ENCODE data around the gene NPIPA8. TPM values are rescaled to one million over a fixed set of nuclear protein-coding genes. Genes with fewer than 3 reads are reported as not detected.
"Not testable (repeated sequence)": the region's sequence is repeated elsewhere in the genome, so short reads cannot be mapped to it uniquely, and the experiment has no call there.

Gene NPIPA8
- total RNA-seq, 1 experiment from 2014 or later = not detected

- H3K9me3 Mint-ChIP-seq (ENCODE audit: low read depth, unreplicated experiment); H3K27me3 Mint-ChIP-seq (ENCODE audit: unreplicated experiment); H3K4me1 Mint-ChIP-seq (ENCODE audit: low read depth, unreplicated experiment); BruUV-seq (replicated peaks); CTCF ChIA-PET; DNase-seq; intact Hi-C loops (cut with micrococcal nuclease; ENCODE audit: unreplicated experiment); H3K36me3 Mint-ChIP-seq (ENCODE audit: insufficient read depth, unreplicated experiment); H3K4me3 Mint-ChIP-seq (ENCODE audit: low read depth, unreplicated experiment); H3K27ac Mint-ChIP-seq (ENCODE audit: unreplicated experiment): not testable (repeated sequence)
Observed at GRCh38 chr16:18339210-18339609, 2.7 kb upstream of the NPIPA8 start.

DNA sequence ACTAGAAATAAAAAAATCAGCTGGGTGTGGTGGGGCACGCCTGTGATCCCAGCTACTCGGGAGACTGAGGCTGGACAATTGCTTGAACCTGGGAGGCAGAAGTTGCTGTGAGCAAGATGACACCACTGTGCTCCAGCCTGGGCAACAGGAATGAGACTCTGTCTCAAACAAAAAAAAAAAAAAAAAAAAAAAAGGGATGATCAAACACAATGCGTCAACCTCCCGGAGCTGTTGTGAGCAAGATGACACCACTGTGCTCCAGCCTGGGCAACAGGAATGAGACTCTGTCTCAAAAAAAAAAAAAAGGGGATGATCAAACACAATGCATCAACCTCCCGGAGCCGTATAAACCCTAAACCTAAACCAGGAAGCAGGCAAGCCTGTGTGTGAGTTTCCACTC is 24.7 kb downstream of the NPIPA8 start:
- CTCF ChIA-PET; H3K36me3 Mint-ChIP-seq (ENCODE audit: insufficient read depth, unreplicated experiment); H3K27me3 Mint-ChIP-seq (ENCODE audit: unreplicated experiment); H3K4me1 Mint-ChIP-seq (ENCODE audit: low read depth, unreplicated experiment); intact Hi-C loops (cut with micrococcal nuclease; ENCODE audit: unreplicated experiment); H3K9me3 Mint-ChIP-seq (ENCODE audit: low read depth, unreplicated experiment); DNase-seq; H3K4me3 Mint-ChIP-seq (ENCODE audit: low read depth, unreplicated experiment); H3K27ac Mint-ChIP-seq (ENCODE audit: unreplicated experiment); BruUV-seq (replicated peaks): not testable (repeated sequence)

- intact Hi-C loops (cut with micrococcal nuclease; ENCODE audit: unreplicated experiment); CTCF ChIA-PET; H3K36me3 Mint-ChIP-seq (ENCODE audit: insufficient read depth, unreplicated experiment); BruUV-seq (replicated peaks); H3K27ac Mint-ChIP-seq (ENCODE audit: unreplicated experiment); DNase-seq; H3K4me1 Mint-ChIP-seq (ENCODE audit: low read depth, unreplicated experiment); H3K4me3 Mint-ChIP-seq (ENCODE audit: low read depth, unreplicated experiment); H3K27me3 Mint-ChIP-seq (ENCODE audit: unreplicated experiment); H3K9me3 Mint-ChIP-seq (ENCODE audit: low read depth, unreplicated experiment): not testable (repeated sequence)
Observed at GRCh38 chr16:18309159-18309558, 27.4 kb downstream of the NPIPA8 start.

DNA sequence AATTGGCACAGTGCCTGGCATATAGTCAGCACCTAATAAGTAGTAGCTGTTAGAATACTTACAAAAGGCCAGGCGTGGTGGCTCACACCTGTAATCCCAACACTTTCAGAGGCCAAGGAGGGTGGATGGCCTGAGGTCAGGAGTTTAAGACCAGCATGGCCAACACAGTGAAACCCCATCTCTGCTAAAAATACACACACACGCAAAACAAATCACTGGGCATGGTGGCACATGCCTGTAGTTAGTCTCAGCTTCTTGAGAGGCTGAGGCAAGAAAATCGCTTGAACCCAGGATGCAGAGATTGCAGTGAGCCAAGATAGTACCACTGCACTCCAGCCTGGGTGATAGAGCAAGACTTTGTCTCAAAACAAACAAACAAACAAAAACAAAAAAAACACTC is 29.3 kb downstream of the NPIPA8 start:
- BruUV-seq (replicated peaks); CTCF ChIA-PET: not testable (repeated sequence)

GRCh38 chr16:18306066-18306465 is 30.5 kb downstream of the NPIPA8 start:
- BruUV-seq (replicated peaks); H3K4me1 Mint-ChIP-seq (ENCODE audit: low read depth, unreplicated experiment); H3K36me3 Mint-ChIP-seq (ENCODE audit: insufficient read depth, unreplicated experiment); H3K4me3 Mint-ChIP-seq (ENCODE audit: low read depth, unreplicated experiment); DNase-seq; H3K27ac Mint-ChIP-seq (ENCODE audit: unreplicated experiment); CTCF ChIA-PET; H3K9me3 Mint-ChIP-seq (ENCODE audit: low read depth, unreplicated experiment); H3K27me3 Mint-ChIP-seq (ENCODE audit: unreplicated experiment); intact Hi-C loops (cut with micrococcal nuclease; ENCODE audit: unreplicated experiment): not testable (repeated sequence)

More for the DNA sequence above, 29.3 kb downstream of the NPIPA8 start:
- H3K4me1 Mint-ChIP-seq (ENCODE audit: low read depth, unreplicated experiment); H3K4me3 Mint-ChIP-seq (ENCODE audit: low read depth, unreplicated experiment); H3K27ac Mint-ChIP-seq (ENCODE audit: unreplicated experiment); H3K36me3 Mint-ChIP-seq (ENCODE audit: insufficient read depth, unreplicated experiment); DNase-seq; H3K9me3 Mint-ChIP-seq (ENCODE audit: low read depth, unreplicated experiment); H3K27me3 Mint-ChIP-seq (ENCODE audit: unreplicated experiment); intact Hi-C loops (cut with micrococcal nuclease; ENCODE audit: unreplicated experiment): not testable (repeated sequence)

GRCh38 chr16:18303059-18303706 is 33.4 kb downstream of the NPIPA8 start:
- H3K27ac Mint-ChIP-seq (ENCODE audit: unreplicated experiment); H3K9me3 Mint-ChIP-seq (ENCODE audit: low read depth, unreplicated experiment); H3K4me1 Mint-ChIP-seq (ENCODE audit: low read depth, unreplicated experiment); BruUV-seq (replicated peaks); H3K36me3 Mint-ChIP-seq (ENCODE audit: insufficient read depth, unreplicated experiment); CTCF ChIA-PET; intact Hi-C loops (cut with micrococcal nuclease; ENCODE audit: unreplicated experiment); H3K4me3 Mint-ChIP-seq (ENCODE audit: low read depth, unreplicated experiment); DNase-seq; H3K27me3 Mint-ChIP-seq (ENCODE audit: unreplicated experiment): not testable (repeated sequence)

GRCh38 chr16:18297714-18298113 is 38.8 kb downstream of the NPIPA8 start:
- DNase-seq; H3K36me3 Mint-ChIP-seq (ENCODE audit: insufficient read depth, unreplicated experiment); H3K27me3 Mint-ChIP-seq (ENCODE audit: unreplicated experiment); H3K27ac Mint-ChIP-seq (ENCODE audit: unreplicated experiment); H3K4me1 Mint-ChIP-seq (ENCODE audit: low read depth, unreplicated experiment); H3K4me3 Mint-ChIP-seq (ENCODE audit: low read depth, unreplicated experiment); intact Hi-C loops (cut with micrococcal nuclease; ENCODE audit: unreplicated experiment); BruUV-seq (replicated peaks); CTCF ChIA-PET; H3K9me3 Mint-ChIP-seq (ENCODE audit: low read depth, unreplicated experiment): not testable (repeated sequence)

DNA sequence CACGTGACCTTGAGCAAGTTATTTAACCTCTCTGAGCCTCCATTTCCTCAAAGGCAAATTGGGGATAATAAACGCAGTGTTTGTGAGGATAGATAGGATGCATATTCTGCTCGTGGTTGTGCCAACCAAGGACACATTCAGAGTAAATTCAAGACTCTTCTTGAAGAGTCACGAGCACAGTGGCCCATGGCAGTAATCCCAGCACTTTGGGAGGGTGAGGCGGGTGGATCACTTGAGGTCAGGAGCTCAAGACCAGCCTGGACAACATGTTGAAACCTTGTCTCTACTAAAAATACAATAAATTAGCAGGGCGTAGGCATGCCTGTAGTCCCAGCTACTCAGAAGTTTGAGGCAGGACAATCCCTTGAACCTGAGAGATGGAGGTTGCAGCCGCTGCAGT is 39.6 kb downstream of the NPIPA8 start:
- H3K27me3 Mint-ChIP-seq (ENCODE audit: unreplicated experiment); H3K36me3 Mint-ChIP-seq (ENCODE audit: insufficient read depth, unreplicated experiment); H3K4me1 Mint-ChIP-seq (ENCODE audit: low read depth, unreplicated experiment); H3K9me3 Mint-ChIP-seq (ENCODE audit: low read depth, unreplicated experiment); H3K4me3 Mint-ChIP-seq (ENCODE audit: low read depth, unreplicated experiment); CTCF ChIA-PET; intact Hi-C loops (cut with micrococcal nuclease; ENCODE audit: unreplicated experiment); H3K27ac Mint-ChIP-seq (ENCODE audit: unreplicated experiment); BruUV-seq (replicated peaks); DNase-seq: not testable (repeated sequence)

DNA sequence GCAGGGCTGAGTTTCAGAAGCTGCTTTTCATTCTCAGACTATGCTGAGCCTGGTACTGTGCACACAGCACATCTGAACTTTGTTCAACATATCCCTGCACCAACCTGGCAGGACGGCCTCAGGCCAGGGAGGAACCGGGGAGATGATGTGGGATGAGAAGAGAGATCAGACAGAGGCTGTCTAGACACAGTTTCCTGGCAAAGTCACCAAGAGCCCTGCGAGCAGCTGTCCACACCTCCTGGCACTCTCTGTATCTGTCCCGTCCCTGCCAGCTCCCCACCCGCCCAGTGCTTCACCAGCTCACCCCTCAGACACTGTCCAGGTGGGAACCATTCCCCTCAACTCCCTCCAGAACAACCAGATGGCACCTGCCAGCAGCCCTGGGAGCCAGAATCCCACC is 42.2 kb downstream of the NPIPA8 start:
- H3K36me3 Mint-ChIP-seq (ENCODE audit: insufficient read depth, unreplicated experiment); H3K9me3 Mint-ChIP-seq (ENCODE audit: low read depth, unreplicated experiment); H3K27ac Mint-ChIP-seq (ENCODE audit: unreplicated experiment); DNase-seq; BruUV-seq (replicated peaks); H3K4me1 Mint-ChIP-seq (ENCODE audit: low read depth, unreplicated experiment); H3K4me3 Mint-ChIP-seq (ENCODE audit: low read depth, unreplicated experiment); H3K27me3 Mint-ChIP-seq (ENCODE audit: unreplicated experiment); intact Hi-C loops (cut with micrococcal nuclease; ENCODE audit: unreplicated experiment); CTCF ChIA-PET: not testable (repeated sequence)

- intact Hi-C loops (cut with micrococcal nuclease; ENCODE audit: unreplicated experiment); DNase-seq; H3K9me3 Mint-ChIP-seq (ENCODE audit: low read depth, unreplicated experiment); H3K4me1 Mint-ChIP-seq (ENCODE audit: low read depth, unreplicated experiment); H3K36me3 Mint-ChIP-seq (ENCODE audit: insufficient read depth, unreplicated experiment); H3K4me3 Mint-ChIP-seq (ENCODE audit: low read depth, unreplicated experiment); CTCF ChIA-PET; H3K27ac Mint-ChIP-seq (ENCODE audit: unreplicated experiment); H3K27me3 Mint-ChIP-seq (ENCODE audit: unreplicated experiment); BruUV-seq (replicated peaks): not testable (repeated sequence)
Observed at GRCh38 chr16:18293337-18293956, 43.1 kb downstream of the NPIPA8 start.
